SK-N-SH (cell line): ENCODE data around the gene OR10A3. TPM values are rescaled to one million over a fixed set of nuclear protein-coding genes. Genes with fewer than 3 reads are reported as not detected.

Experiments
- CTCF ChIA-PET: fragments of 300-600, 350-600 bp; formaldehyde crosslinking; extraction: SDS; loops from one replicate; lab custom pipeline; 2021; lab: Yijun Ruan, JAX
- POLR2A ChIA-PET: fragments of 350-600 bp; sonication (Branson Sonifier 250); formaldehyde crosslinking; extraction: SDS; loops from one replicate; lab custom pipeline; 2020; ENCODE audit warnings: antibody characterized with exemption, inconsistent platforms; lab: Yijun Ruan, JAX
- DNase-seq: peaks from one replicate; pipeline ENCODE4 v3.0.0; 2012
- H2AFZ ChIP-seq: fragments of 200-600 bp; sonication (generic); 2 replicates; pipeline ENCODE4 v1.8.1; 2016; ENCODE audit warnings: antibody characterized with exemption, mild to moderate bottlenecking, low read depth
- H3F3A ChIP-seq: fragments of 200-600 bp; sonication (generic); replicated peaks from 2 replicates; pipeline ENCODE3; 2016; ENCODE audit warnings: antibody characterized with exemption, mild to moderate bottlenecking; ENCODE audit not compliant: insufficient read depth
- H3K27ac ChIP-seq, 2 experiments: fragments of 200-500 bp in 1 of 2; fragments of 200-600 bp in 1 of 2; sonication (Bioruptor generic) in 1 of 2; sonication (generic), shearing (Covaris generic) in 1 of 2; 2 replicates each; pipeline versions ENCODE4 v1.5.1 to v1.6.1; 2014 to 2016; ENCODE audit warnings: low read depth in 2 of 2, inconsistent platforms in 1 of 2, low read length in 1 of 2, mild to moderate bottlenecking in 1 of 2, mixed read lengths in 1 of 2
- H3K27me3 ChIP-seq: fragments of 200-600 bp; sonication (generic), shearing (Covaris generic); 2 replicates; pipeline ENCODE4 v1.6.1; 2016; ENCODE audit warnings: mixed run types; ENCODE audit not compliant: insufficient read depth
- H3K36me3 ChIP-seq, 2 experiments: fragments of 200-500 bp in 1 of 2; fragments of 200-600 bp in 1 of 2; sonication (Bioruptor generic) in 1 of 2; sonication (generic) in 1 of 2; replicated peaks in 1 of 2; 2 replicates each; pipeline versions ENCODE3 to v1.5.1; 2014 to 2016; ENCODE audit warnings: low read length in 1 of 2, mild to moderate bottlenecking in 1 of 2; ENCODE audit not compliant: insufficient read depth in 2 of 2, control insufficient read depth in 1 of 2
- H3K4me1 ChIP-seq, 2 experiments: fragments of 200-500 bp in 1 of 2; fragments of 200-600 bp in 1 of 2; sonication (Bioruptor generic) in 1 of 2; sonication (generic), shearing (Covaris generic) in 1 of 2; 2 replicates each; pipeline versions ENCODE4 v1.5.1 to v1.6.1; 2014 to 2016; ENCODE audit warnings: low read depth in 1 of 2, low read length in 1 of 2, mixed run types in 1 of 2; ENCODE audit not compliant: insufficient read depth in 2 of 2, control insufficient read depth in 1 of 2
- H3K4me2 ChIP-seq: fragments of 200-600 bp; sonication (generic), shearing (Covaris generic); 2 replicates; pipeline ENCODE4 v1.6.1; 2017; ENCODE audit warnings: mixed run types
- H3K4me3 ChIP-seq, 2 experiments: fragments of 200-500 bp in 1 of 2; fragments of 200-600 bp in 1 of 2; sonication (Bioruptor generic) in 1 of 2; sonication (generic), shearing (Covaris generic) in 1 of 2; 2 replicates each; pipeline versions ENCODE4 v1.5.1 to v1.8.1; 2014 to 2016; ENCODE audit warnings: low read depth in 2 of 2, inconsistent platforms in 1 of 2, low read length in 1 of 2, mild to moderate bottlenecking in 1 of 2, mixed read lengths in 1 of 2, moderate library complexity in 1 of 2
- H3K79me2 ChIP-seq: fragments of 200-600 bp; sonication (generic); 2 replicates; pipeline ENCODE4 v1.8.1; 2017; ENCODE audit warnings: mild to moderate bottlenecking; ENCODE audit not compliant: insufficient read depth
- H3K9ac ChIP-seq: fragments of 200-600 bp; sonication (generic); 2 replicates; pipeline ENCODE4 v1.6.1; 2017; ENCODE audit warnings: mixed run types
- H3K9me2 ChIP-seq: fragments of 200-600 bp; sonication (generic); 2 replicates; pipeline ENCODE4 v1.6.1; 2017; ENCODE audit warnings: mixed run types
- H3K9me3 ChIP-seq: fragments of 200-600 bp; sonication (generic); 2 replicates; pipeline ENCODE4 v1.6.1; 2017; ENCODE audit warnings: mixed run types, mild to moderate bottlenecking, moderate library complexity
- H4K20me1 ChIP-seq: fragments of 200-600 bp; sonication (generic); 2 replicates; pipeline ENCODE4 v1.6.1; 2017; ENCODE audit warnings: mild to moderate bottlenecking, mixed run types; ENCODE audit not compliant: insufficient read depth
- EP300 ChIP-seq, 2 experiments: IDR thresholded peaks; 2 replicates each; pipeline versions ENCODE4 v1.4.0 to v1.6.1; 2012; ENCODE audit warnings: borderline replicate concordance in 1 of 2, low read depth in 1 of 2, low read length in 1 of 2
- FOXM1 ChIP-seq: IDR thresholded peaks from 2 replicates; pipeline ENCODE4 v1.4.0; 2012; ENCODE audit warnings: low read depth, mild to moderate bottlenecking
- GATA2 ChIP-seq: sonication (generic); formaldehyde crosslinking; IDR thresholded peaks from 2 replicates; pipeline ENCODE4 v1.5.0; 2020; ENCODE audit warnings: mild to moderate bottlenecking, missing genetic modification reagents
- MAX ChIP-seq: IDR thresholded peaks from 2 replicates; pipeline ENCODE4 v1.4.0; 2012; ENCODE audit warnings: low read depth
- MEF2A ChIP-seq: IDR thresholded peaks from 2 replicates; pipeline ENCODE4 v1.4.0; 2012; ENCODE audit warnings: low read depth, borderline replicate concordance
- MXI1 ChIP-seq: IDR thresholded peaks from 2 replicates; pipeline ENCODE4 v1.6.1; 2012; ENCODE audit warnings: mild to moderate bottlenecking, low read depth, low read length, improper control_type of control experiment
- NFIC ChIP-seq: IDR thresholded peaks from 2 replicates; pipeline ENCODE4 v1.4.0; 2012; ENCODE audit warnings: borderline replicate concordance
- NRF1 ChIP-seq: IDR thresholded peaks from 2 replicates; pipeline ENCODE4 v1.6.1; 2012; ENCODE audit warnings: low read depth, mild to moderate bottlenecking, low read length
- RAD21 ChIP-seq: IDR thresholded peaks from 2 replicates; pipeline ENCODE4 v1.6.1; 2012; ENCODE audit warnings: mild to moderate bottlenecking, low read length
- RCOR1 ChIP-seq: fragments of 150-350 bp; IDR thresholded peaks from 2 replicates; pipeline ENCODE4 v1.6.1; 2017; ENCODE audit warnings: antibody characterized with exemption, low read length
- SIN3A ChIP-seq: IDR thresholded peaks from 2 replicates; pipeline ENCODE4 v1.6.1; 2012; ENCODE audit warnings: low read depth, mild to moderate bottlenecking, low read length, moderate library complexity, borderline replicate concordance
- TAF1 ChIP-seq: IDR thresholded peaks from 2 replicates; pipeline ENCODE4 v1.6.1; 2012; ENCODE audit warnings: low read depth, mild to moderate bottlenecking, low read length, moderate library complexity, borderline replicate concordance
- TCF12 ChIP-seq: IDR thresholded peaks from 2 replicates; pipeline ENCODE4 v1.4.0; 2012
- WGBS: methylation state at CpG from one replicate; pipeline ENCODE4 v1.1.6; 2017; ENCODE audit warnings: low lambda C conversion rate; 5-methylcytosine and 5-hydroxymethylcytosine counted together
- polyA plus RNA-seq, 3 experiments: library from polyadenylated mRNA; depleted of rRNA; stranded (reverse); fragments of >200 nt; gene quantifications; 2 replicates each; pipeline ENCODE4 v1.2.3, GENCODE V29; 2012
- TF ChIP-seq, protein P1 (sequence below): IDR thresholded peaks from 2 replicates; pipeline ENCODE4 v1.4.0; 2012; ENCODE audit warnings: low read depth, borderline replicate concordance
- TF ChIP-seq, protein P2 (sequence below): IDR thresholded peaks from 2 replicates; pipeline ENCODE4; 2012

Gene OR10A3
- polyA plus RNA-seq, 1 of the 3 experiments (the other 2 are of a cell fraction), result not detected

GRCh38 chr11:7900686-7901085, 40.8 kb downstream of the OR10A3 start:
- DNase-seq, result no peak
- H3K4me2 ChIP-seq, result no peak overlapping the region
- no peak overlapping the region for H3K9ac ChIP-seq
- no peaks in the 10 kb centered on the region for H3F3A ChIP-seq
- H3K9me2 ChIP-seq, result no peaks in the 10 kb centered on the region
- no peaks in the 10 kb centered on the region for H3K36me3 ChIP-seq
- no peaks in the 10 kb centered on the region for H3K9me3 ChIP-seq
- POLR2A ChIA-PET, result no interaction called here
- CTCF ChIA-PET, result interaction anchor here (1.3 to 1.9 kb wide), 2 partner anchors 86 to 199 kb away, joined by 3 to 11 read pairs; partner anchors contain the start of gene EIF3F
- WGBS, result 9% methylated on average over 4 of the region's 4 CpGs
- H4K20me1 ChIP-seq, result no peaks in the 10 kb centered on the region
- no peaks in the 10 kb centered on the region; a peak in 1 of 4 replicates for H3K4me1 ChIP-seq
- H3K27me3 ChIP-seq, result no peaks in the 10 kb centered on the region
- TF ChIP-seq RAD21 (no peak), NRF1 (no peak), MEF2A (no peak), EP300 (IDR thresholded peaks at IDR 0.05; ENCODE audit: borderline replicate concordance in 1 of 2, low read depth in 1 of 2, low read length in 1 of 2) (no peak), FOXM1 (no peak), GATA2 (CRISPR knock-in tag) (no peak), MXI1 (no peak), RCOR1 (no peak), TAF1 (no peak), TCF12 (no peak), MAX (no peak)
- TF ChIP-seq, protein P1, sequence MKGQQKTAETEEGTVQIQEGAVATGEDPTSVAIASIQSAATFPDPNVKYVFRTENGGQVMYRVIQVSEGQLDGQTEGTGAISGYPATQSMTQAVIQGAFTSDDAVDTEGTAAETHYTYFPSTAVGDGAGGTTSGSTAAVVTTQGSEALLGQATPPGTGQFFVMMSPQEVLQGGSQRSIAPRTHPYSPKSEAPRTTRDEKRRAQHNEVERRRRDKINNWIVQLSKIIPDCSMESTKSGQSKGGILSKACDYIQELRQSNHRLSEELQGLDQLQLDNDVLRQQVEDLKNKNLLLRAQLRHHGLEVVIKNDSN, result no peak
- TF ChIP-seq, protein P2, sequence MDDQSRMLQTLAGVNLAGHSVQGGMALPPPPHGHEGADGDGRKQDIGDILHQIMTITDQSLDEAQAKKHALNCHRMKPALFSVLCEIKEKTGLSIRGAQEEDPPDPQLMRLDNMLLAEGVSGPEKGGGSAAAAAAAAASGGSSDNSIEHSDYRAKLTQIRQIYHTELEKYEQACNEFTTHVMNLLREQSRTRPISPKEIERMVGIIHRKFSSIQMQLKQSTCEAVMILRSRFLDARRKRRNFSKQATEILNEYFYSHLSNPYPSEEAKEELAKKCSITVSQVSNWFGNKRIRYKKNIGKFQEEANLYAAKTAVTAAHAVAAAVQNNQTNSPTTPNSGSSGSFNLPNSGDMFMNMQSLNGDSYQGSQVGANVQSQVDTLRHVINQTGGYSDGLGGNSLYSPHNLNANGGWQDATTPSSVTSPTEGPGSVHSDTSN, result no peak
- TF ChIP-seq, all 33 proteins: peak for 0
- Histone ChIP-seq H3K27ac (no peak overlapping the region), H3K79me2 (no peaks in the 10 kb centered on the region), H3K4me3 (no peak overlapping the region), H2AFZ (no peak overlapping the region)

GRCh38 chr11:7899418-7899817, 42.1 kb downstream of the OR10A3 start:
- Histone ChIP-seq H2AFZ (no peak overlapping the region), H3K4me1 (no peaks in the 10 kb centered on the region), H3K4me2 (no peak overlapping the region), H3K27ac (no peak overlapping the region), H3K9ac (no peak overlapping the region), H3F3A (no peaks in the 10 kb centered on the region), H3K9me3 (no peaks in the 10 kb centered on the region), H3K36me3 (no peaks in the 10 kb centered on the region), H3K9me2 (no peaks in the 10 kb centered on the region), H3K27me3 (no peaks in the 10 kb centered on the region), H3K4me3 (no peak overlapping the region), H4K20me1 (no peaks in the 10 kb centered on the region), H3K79me2 (no peaks in the 10 kb centered on the region)
- DNase-seq, result no peak
- ChIA-PET POLR2A (no interaction called here), CTCF (no interaction called here)
- TF ChIP-seq TAF1, result no peak
- TF ChIP-seq SIN3A, result no peak
- TF ChIP-seq MAX, result no peak
- no peak for TF ChIP-seq NFIC
- WGBS, result 14% methylated on average over 4 of the region's 4 CpGs
